AG04449 (cell line): ENCODE results near the gene SLC3A2.

Source experiments
- CTCF ChIA-PET: fragments of 350-600 bp; formaldehyde crosslinking; extraction: SDS; loops from one replicate; lab custom pipeline; 2021; ENCODE audit warnings: antibody characterized with exemption; lab: Yijun Ruan, JAX
- POLR2A ChIA-PET: fragments of 400-600, 350-600 bp; formaldehyde crosslinking; extraction: SDS; loops from one replicate; lab custom pipeline; 2020; ENCODE audit warnings: antibody characterized with exemption, inconsistent platforms; lab: Yijun Ruan, JAX
- DNase-seq: peaks from one replicate; pipeline ENCODE4 v3.0.0-alpha.2; 2010; ENCODE audit warnings: low read depth, low spot score
- H3K4me3 ChIP-seq: 2 replicates; pipeline ENCODE4 v1.5.1; 2011; ENCODE audit warnings: low read depth, mild to moderate bottlenecking, control low read depth, low read length
- TF ChIP-seq, protein P1 (sequence below): IDR thresholded peaks from one replicate; pipeline ENCODE4 v1.5.1; 2011; ENCODE audit warnings: mild to moderate bottlenecking, moderate library complexity, low read length, control low read depth, inconsistent platforms; ENCODE audit not compliant: insufficient read depth; ENCODE audit errors: missing control alignments

SLC3A2 gene

DNA sequence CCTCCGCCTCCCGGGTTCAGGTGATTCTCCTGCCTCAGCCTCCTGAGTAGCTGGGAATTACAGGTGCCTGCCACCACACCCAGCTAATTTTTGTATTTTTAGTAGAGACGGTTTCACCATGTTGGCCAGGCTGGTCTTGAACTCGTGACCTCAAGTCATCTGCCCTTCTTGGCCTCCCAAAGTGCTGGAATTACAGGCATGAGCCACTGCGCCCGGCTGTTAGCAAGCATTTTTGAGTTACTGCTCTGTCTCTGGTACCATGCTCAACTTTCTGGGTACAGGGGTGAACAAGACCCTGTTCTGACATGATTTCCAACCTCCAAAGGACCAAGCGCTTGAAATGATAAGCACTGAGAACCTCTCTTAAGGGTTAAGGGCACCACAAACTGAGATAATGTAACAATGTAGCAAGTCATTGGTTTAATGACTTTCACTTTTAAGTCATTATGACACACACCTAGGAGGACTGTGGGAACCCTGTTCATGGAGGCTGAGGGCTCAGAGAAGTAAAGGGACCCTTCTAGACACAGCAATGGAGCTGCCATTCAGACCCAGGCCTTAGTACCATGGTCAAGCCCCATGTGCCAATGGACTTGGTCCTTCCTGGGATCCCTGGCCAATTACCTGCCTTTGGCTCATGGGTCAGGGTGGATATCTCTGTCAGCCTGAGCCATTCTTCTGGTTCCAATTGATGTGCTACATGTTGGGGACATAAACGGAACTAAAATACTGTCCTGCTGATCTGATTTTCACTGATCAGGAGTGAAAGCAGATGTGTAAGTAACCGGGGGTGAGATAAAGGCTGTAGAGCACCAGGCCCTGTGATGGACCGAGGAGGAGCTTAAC lies 11.6 kb downstream of the SLC3A2 start:
- CTCF ChIA-PET: interaction anchor here (0.9 to 3.0 kb wide), 3 partner anchors 8 to 12 kb away, joined by 3 to 23 read pairs (median 4); partner anchors contain the start of gene SLC3A2
- POLR2A ChIA-PET: interaction anchor here (0.7 to 1.1 kb wide), 3 partner anchors 10 to 51 kb away, joined by 3 to 4 read pairs (median 4); no protein-coding TSS in a partner anchor
- DNase-seq: no peak

DNA sequence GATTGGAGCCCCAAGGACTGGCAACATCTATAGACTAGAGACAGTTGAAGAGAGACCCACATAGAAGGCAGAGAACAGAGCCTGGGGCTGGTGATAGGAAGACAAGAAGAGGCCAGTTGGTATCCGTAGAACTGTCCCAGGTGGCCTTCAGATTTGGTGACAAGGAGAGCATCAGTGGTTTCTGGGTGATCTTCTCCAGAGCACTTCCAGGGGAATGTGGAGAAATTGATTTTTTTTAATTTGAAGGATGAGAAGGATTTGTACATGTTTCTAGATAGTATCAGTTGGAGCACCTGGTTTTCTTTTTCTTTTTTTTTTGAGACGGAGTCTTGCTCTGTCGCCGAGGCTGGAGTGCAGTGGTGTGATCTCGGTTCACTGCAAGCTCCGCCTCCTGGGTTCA lies 14.8 kb downstream of the SLC3A2 start:
- ChIA-PET POLR2A (no interaction called here), CTCF (interaction anchor here (0.7 kb wide), 1 partner anchor 12 kb away, joined by 4 read pairs; no protein-coding TSS in a partner anchor)
- H3K4me3 ChIP-seq: no peak overlapping the region
- no peak for DNase-seq
- TF ChIP-seq, protein P1, sequence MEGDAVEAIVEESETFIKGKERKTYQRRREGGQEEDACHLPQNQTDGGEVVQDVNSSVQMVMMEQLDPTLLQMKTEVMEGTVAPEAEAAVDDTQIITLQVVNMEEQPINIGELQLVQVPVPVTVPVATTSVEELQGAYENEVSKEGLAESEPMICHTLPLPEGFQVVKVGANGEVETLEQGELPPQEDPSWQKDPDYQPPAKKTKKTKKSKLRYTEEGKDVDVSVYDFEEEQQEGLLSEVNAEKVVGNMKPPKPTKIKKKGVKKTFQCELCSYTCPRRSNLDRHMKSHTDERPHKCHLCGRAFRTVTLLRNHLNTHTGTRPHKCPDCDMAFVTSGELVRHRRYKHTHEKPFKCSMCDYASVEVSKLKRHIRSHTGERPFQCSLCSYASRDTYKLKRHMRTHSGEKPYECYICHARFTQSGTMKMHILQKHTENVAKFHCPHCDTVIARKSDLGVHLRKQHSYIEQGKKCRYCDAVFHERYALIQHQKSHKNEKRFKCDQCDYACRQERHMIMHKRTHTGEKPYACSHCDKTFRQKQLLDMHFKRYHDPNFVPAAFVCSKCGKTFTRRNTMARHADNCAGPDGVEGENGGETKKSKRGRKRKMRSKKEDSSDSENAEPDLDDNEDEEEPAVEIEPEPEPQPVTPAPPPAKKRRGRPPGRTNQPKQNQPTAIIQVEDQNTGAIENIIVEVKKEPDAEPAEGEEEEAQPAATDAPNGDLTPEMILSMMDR: no peak

More for the DNA sequence above, 11.6 kb downstream of the SLC3A2 start:
- TF ChIP-seq, protein P1: no peak
- H3K4me3 ChIP-seq: no peak overlapping the region

DNA sequence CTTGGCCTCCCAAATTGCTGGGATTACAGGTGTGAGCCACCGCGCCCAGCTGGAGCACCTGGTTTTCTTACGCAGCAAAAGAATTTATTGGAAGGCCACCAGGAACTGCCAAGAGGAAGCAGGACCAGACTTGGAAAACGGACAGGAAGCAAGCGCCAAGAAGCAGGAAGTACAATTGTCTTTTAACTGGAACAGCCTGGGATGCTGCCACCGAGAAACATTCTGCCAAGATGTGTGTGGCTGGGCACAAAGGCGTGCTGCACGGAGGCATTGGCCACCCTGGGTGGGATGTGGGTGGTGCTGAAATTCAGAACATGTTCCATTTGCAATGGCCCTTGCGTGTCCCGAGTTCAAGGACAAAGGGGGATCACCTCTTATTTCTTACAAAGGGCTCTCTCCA lies 15.4 kb downstream of the SLC3A2 start:
- no peak for DNase-seq
- TF ChIP-seq, protein P1: no peak
- POLR2A ChIA-PET: no interaction called here
- no peak overlapping the region for H3K4me3 ChIP-seq
- CTCF ChIA-PET: interaction anchor here (2.8 kb wide), 1 partner anchor 11 kb away, joined by 21 read pairs; no protein-coding TSS in a partner anchor

DNA sequence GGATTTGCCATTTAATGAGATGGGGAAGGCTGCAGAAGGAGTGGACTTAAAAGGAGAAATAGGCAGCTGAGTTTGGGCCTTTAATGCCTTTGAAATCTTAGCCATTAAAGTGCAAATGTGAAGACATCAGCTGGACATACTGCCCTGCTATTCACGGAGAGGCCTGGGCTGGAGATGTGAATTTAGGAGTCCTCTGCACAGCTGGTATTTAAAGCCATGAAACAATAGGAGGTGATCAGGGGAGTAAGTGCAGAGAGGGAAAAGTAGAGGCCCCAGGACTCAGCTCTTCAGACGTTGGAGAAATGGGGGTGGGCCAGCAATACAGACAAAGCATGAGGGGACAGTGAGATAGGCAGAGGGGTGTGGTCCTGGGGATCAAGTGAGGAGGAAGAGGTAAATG lies 16.6 kb downstream of the SLC3A2 start:
- TF ChIP-seq, protein P1: no peak
- POLR2A ChIA-PET: no interaction called here
- H3K4me3 ChIP-seq: no peak overlapping the region
- CTCF ChIA-PET: interaction anchor here (1.3 to 2.8 kb wide), 3 partner anchors 9 to 127 kb away, joined by 3 to 21 read pairs (median 5); no protein-coding TSS in a partner anchor
- no peak for DNase-seq

DNA sequence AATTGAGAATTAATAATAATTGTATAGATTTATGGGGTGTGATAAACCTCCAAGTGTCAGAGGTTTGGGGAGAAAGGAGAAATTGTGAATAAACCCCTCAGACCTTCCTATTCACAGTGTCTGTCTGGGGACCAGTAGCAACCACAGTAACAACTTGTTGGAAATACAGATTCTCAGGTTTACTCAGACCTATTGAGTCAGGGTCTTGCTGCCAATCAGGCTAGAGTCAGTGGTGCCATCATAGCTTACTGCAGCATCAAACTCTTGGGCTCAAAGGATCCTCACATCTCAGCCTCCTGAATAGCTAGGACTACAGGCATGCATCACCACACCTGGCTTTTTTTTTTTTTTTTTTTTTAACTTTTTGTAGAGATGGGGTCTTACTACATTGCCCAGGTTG lies 17.3 kb downstream of the SLC3A2 start:
- no peak overlapping the region for H3K4me3 ChIP-seq
- DNase-seq: no peak
- ChIA-PET CTCF (interaction anchor here (1.1 to 2.8 kb wide), 3 partner anchors 9 to 126 kb away, joined by 3 to 21 read pairs (median 5); no protein-coding TSS in a partner anchor), POLR2A (no interaction called here)
- TF ChIP-seq, protein P1: no peak

DNA sequence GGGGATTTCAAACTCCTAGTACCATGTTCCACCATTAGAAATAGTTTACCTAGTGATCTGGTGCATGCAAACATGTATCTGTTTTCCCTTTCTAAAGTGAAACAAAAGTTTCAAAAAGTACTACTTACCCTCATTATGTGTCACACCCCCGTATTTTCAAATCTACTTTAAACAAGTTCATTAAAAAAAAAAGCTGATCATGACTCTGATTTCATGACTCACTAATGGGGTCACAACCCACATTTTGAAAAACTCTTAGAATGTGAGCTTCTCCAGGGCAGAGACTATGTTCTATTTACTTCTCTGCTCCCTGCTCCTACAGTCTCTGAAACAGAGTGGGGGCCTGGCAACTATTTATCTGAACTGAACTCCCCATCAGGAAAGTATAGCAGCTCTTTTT lies 22.2 kb downstream of the SLC3A2 start:
- DNase-seq: no peak
- TF ChIP-seq, protein P1: no peak
- ChIA-PET CTCF (interaction anchor here (0.7 to 12.4 kb wide), 7 partner anchors 9 to 311 kb away, joined by 3 to 669 read pairs (median 23); partner anchors contain the start of gene CHRM1), POLR2A (interaction anchor here (0.6 kb wide), 1 partner anchor 13 kb away, joined by 3 read pairs; no protein-coding TSS in a partner anchor)
- H3K4me3 ChIP-seq: no peak overlapping the region
